ENCODE data around the gene HP1BP3. TPM values are rescaled to one million over a fixed set of nuclear protein-coding genes. Genes with fewer than 3 reads are reported as not detected.

HP1BP3 gene
- total and polyA plus RNA-seq, 2 of the 4 experiments (the other 2 are of a cell fraction): 88.4 to 151 TPM

DNA sequence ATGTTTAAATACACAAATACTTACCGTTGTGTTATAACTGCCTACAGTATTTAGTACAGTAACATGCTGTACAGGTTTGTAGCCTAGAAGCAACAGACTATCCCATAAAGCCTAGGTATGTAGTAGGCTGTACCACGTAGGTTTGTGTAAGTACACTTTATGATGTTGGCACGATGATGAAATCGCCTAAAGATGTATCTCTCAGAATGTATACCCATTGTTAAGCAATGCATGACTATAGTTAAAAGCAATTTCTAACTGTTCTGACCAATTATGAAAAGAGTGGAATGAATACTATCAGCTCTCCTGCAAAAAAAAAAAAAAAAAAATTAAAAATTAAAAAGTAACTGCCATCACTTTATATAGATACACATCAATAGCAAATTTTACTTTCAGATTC lies 11.4 kb downstream of the HP1BP3 start:
- Histone ChIP-seq H3K79me1 (ENCODE audit: low read depth in 1 of 2, low read length in 2 of 2) (peaks cover 24 to 49% of the 10 kb centered on the region in 2 experiments), H2AFZ (replicated peaks; ENCODE audit: low read length, poor library complexity) (no peak overlapping the region), H3K9me1 (ENCODE audit: insufficient read depth, low read length) (peaks cover 16% of the 10 kb centered on the region), H2BK15ac (ENCODE audit: low read depth, low read length) (no peak overlapping the region), H2AK5ac (ENCODE audit: low read depth, low read length) (no peak overlapping the region), H3K36me3 (ENCODE audit: control insufficient read depth, insufficient read depth, low read length) (peaks cover 39% of the 10 kb centered on the region), H3K14ac (replicated peaks; ENCODE audit: low read depth, low read length) (no peak overlapping the region), H3K23ac (ENCODE audit: low read depth, low read length) (no peak overlapping the region), H3K4me2 (ENCODE audit: low read depth, low read length) (no peak overlapping the region), H3K4me1 (ENCODE audit: control insufficient read depth, insufficient read depth, low read length) (peaks cover 2% of the 10 kb centered on the region), H2BK120ac (ENCODE audit: low read depth, low read length) (no peak overlapping the region), H3K27ac (ENCODE audit: insufficient read depth, low read length) (no peak overlapping the region), H4K5ac (ENCODE audit: low read depth, low read length) (no peak overlapping the region), H4K91ac (ENCODE audit: insufficient read depth, low read depth, low read length) (no peak overlapping the region), H2BK5ac (ENCODE audit: low read depth, low read length, poor library complexity, severe bottlenecking) (no peak overlapping the region), H3K4ac (ENCODE audit: low read depth, low read length) (no peak overlapping the region), H2AK9ac (replicated peaks; ENCODE audit: low read depth, low read length, poor library complexity) (no peak overlapping the region), H3K4me3 (ENCODE audit: insufficient read depth, low read depth, low read length) (no peak overlapping the region), H3K27me3 (ENCODE audit: control insufficient read depth, insufficient read depth, low read length) (no peaks in the 10 kb centered on the region), H4K8ac (ENCODE audit: low read depth in 2 of 2, low read length in 2 of 2) (no peak overlapping the region), H4K20me1 (ENCODE audit: insufficient read depth, low read length) (peaks cover 44% of the 10 kb centered on the region), H2BK20ac (ENCODE audit: low read depth, low read length) (no peak overlapping the region), H3K9ac (ENCODE audit: low read depth, low read length) (no peak overlapping the region), H3K56ac (ENCODE audit: extremely low read depth, insufficient read depth, low read length) (no peak overlapping the region), H3K18ac (ENCODE audit: low read depth, low read length) (no peak overlapping the region), H3K9me3 (ENCODE audit: control insufficient read depth, insufficient read depth, low read length) (no peaks in the 10 kb centered on the region)
- no peak for DNase-seq
- ATAC-seq (ENCODE audit: low read depth): no peak
- in situ Hi-C loops (cut with MboI; ENCODE audit: low sequenced_read_pairs): no loop called here
- no CpG with 5 or more reads among the region's 4 CpGs for WGBS, 2 experiments (ENCODE audit: extremely low coverage in 2 of 2, insufficient read length in 1 of 2)
- ChIA-PET CTCF (interaction anchor here (0.6 kb wide), 1 partner anchor 21 kb away, joined by 5 read pairs; no protein-coding TSS in a partner anchor), POLR2A (ENCODE audit: unreplicated experiment) (no interaction called here)
- dilution Hi-C loops (cut with HindIII; ENCODE audit: low sequenced_read_pairs, unreplicated experiment): no loop called here
- TF ChIP-seq, protein P1, sequence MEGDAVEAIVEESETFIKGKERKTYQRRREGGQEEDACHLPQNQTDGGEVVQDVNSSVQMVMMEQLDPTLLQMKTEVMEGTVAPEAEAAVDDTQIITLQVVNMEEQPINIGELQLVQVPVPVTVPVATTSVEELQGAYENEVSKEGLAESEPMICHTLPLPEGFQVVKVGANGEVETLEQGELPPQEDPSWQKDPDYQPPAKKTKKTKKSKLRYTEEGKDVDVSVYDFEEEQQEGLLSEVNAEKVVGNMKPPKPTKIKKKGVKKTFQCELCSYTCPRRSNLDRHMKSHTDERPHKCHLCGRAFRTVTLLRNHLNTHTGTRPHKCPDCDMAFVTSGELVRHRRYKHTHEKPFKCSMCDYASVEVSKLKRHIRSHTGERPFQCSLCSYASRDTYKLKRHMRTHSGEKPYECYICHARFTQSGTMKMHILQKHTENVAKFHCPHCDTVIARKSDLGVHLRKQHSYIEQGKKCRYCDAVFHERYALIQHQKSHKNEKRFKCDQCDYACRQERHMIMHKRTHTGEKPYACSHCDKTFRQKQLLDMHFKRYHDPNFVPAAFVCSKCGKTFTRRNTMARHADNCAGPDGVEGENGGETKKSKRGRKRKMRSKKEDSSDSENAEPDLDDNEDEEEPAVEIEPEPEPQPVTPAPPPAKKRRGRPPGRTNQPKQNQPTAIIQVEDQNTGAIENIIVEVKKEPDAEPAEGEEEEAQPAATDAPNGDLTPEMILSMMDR (conservative IDR thresholded peaks at IDR 0.05; ENCODE audit: low read depth, low read length): no peak
- TF ChIP-seq CEBPB (IDR thresholded peaks at IDR 0.05; ENCODE audit: low read depth, low read length): peak; percentile 44
- TF ChIP-seq FOS (IDR thresholded peaks at IDR 0.05; ENCODE audit: low read depth, low read length): no peak
- no TSS peak for BruUV-seq (replicated peaks)
- intact Hi-C loops (cut with micrococcal nuclease): no loop called here
